NCI-H524 treated with DMSO at 0.1 percent for 48 hours (cell line): ENCODE data around the gene SERINC2.
"Not testable (repeated sequence)": the region's sequence is repeated elsewhere in the genome, so short reads cannot be mapped to it uniquely, and the experiment has no call there.

Experiments used
- DNase-seq: peaks from one replicate; lab custom pipeline; 2025; lab: John Stamatoyannopoulos, UW

Gene SERINC2

DNA sequence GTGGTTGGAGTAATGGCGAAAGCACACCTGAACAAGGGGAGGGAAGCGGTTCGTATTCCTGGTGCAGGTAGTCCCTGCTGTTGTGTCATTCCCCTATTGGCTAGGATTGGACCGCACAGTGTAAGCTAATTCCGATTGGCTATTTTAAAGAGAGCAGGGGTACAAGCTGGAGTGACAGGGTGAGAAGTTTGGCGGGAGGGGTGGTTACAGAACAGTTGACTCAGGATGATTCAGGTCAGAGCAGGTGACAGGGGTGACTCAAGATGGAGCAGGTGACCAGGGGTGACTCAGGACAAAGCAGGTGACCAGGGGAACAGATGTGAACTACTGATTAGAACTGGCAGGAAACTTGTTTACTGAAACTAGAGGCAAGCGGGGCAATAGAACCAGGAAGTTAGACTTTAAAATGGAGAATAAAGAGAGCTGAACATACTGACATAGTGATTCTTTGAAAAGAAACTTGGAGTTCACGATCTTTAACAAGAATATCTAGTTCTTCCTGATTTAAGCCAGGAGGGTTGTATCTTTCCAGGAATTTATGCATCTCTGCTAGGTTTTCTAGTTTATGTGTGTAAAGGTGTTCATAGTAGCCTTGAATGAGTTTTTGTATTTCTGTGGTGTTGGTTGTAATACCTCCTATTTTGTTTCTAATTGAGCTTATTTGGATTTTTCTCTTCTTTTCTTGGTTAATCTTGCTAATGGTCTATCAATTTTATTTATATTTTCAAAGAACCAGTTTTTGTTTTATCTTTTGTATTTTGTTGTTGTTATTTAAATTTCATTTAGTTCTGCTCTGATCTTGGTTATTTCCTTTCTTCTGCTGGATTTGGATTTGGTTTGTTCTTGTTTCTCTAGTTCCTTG lies 58.7 kb downstream of the SERINC2 start:
- not testable (repeated sequence) for DNase-seq

- not testable (repeated sequence) for DNase-seq
Measured at GRCh38 chr1:31472314-31472651, 59.3 kb downstream of the SERINC2 start.

DNA sequence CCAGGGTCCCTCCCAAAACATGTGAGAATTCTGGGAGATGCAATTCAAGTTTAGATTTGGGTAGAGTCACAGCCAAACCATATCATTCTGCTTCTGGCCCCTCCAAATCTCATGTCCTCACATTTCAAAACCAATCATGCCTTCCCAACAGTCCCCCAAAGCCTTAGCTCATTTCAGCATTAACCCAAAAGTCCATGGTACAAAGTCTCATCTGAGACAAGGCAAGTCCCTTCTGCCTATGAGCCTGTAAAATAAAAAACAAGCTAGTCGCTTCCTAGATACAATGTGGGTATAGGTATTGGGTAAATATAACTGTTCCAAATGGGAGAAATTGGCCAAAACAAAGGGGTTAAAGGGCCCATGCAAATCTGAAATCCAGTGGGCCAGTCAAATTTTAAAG lies 59.7 kb downstream of the SERINC2 start:
- DNase-seq, result not testable (repeated sequence)

DNA sequence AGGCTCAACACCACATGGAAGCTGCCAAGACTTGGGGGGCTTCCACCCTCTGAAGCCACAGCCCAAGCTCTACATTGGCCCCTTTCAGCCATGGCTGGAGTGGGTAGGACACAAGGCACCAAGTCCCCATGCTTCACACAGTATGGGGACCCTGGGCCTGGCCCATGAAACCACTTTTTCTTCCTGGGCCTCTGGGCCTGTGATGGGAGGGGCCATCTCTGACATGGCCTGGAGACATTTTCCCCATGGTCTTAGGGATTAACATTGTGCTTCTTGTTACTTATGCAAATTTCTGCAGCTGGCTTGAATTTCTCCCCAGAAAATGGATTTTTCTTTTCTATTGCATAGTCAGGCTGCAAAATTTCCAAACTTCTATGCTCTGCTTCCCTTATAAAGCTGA lies 60.5 kb downstream of the SERINC2 start:
- DNase-seq, result not testable (repeated sequence)

- not testable (repeated sequence) for DNase-seq
Measured at GRCh38 chr1:31474567-31474966, 61.6 kb downstream of the SERINC2 start.

- DNase-seq, result peak; percentile 91
Measured at GRCh38 chr1:31476891-31477846, 64.2 kb downstream of the SERINC2 start.

GRCh38 chr1:31478167-31478566 lies 65.2 kb downstream of the SERINC2 start:
- DNase-seq, result no peak

DNA sequence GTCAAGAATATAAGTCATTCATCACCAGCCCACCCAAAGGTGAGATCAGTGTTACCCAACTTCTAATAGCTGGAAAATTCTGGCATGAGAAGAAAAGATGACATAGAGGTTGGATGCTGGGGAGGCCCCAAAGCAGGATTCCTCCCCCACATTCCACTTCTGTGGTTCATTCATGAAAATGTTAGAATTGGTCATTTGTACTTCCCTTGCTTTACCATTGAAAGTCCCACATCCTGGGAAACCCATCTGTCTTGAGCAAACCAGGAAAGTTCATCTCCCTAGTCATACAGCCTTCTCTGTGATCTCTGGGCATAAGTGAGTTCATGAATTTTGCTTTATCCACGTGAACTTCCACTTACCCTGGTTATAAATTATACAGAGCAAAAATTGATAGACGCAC lies 66.8 kb downstream of the SERINC2 start:
- no peak for DNase-seq

- DNase-seq, result not testable (repeated sequence)
Measured at GRCh38 chr1:31480426-31480825, 67.4 kb downstream of the SERINC2 start.

GRCh38 chr1:31482482-31483011 lies 69.5 kb downstream of the SERINC2 start:
- DNase-seq, result no peak

DNA sequence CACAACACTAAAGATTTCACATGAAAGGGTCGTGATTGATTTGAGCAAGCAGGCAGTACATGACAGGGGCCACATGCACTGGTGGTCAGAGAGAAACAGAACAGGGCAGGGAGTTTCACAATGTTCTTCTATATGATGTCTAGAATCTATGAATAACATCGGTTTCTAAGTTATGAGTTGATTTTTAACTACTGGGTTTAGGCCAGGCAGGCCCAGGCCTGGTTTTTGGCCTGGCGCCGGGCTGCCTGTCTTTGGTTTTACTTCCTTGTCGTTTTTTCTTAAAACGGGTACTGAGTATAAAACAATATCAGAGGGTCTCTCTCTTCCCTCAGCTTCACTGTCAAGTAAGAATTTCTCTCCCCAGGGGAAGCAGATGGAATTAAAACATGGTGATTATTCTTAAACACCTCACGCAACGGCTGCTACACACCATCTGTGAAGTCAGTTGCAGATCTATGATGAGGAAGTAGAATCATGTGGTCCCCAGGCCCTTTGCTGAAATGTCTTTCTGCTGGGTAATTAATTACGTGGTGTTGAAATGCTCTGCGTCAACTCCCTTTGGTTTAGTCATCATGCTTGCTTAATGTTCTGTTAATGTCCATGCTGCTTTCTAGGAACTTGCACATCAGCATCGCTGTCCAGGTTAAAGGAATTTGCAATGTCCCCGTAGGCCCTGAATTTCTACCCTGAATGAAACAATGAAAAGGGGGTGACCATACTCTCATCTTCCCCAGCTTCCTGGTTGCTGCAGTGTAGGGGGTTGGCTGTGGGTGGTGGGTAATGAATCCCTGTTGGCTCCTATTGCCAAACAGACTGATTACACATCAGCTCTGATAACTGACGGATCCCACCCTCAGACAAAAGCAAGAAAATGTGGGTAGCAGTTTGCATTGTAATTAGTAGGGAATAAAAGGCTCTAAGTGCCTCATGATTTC lies 70.3 kb downstream of the SERINC2 start:
- DNase-seq, result peak; percentile 59
